H1 (cell line): Measurements from ENCODE around the gene SLC16A8. TPM values are rescaled to one million over a fixed set of nuclear protein-coding genes. Genes with fewer than 3 reads are reported as not detected.

Experiments
- CTCF ChIA-PET: fragments of 300-600 bp; sonication (Branson Sonifier 250); formaldehyde crosslinking; loops from one replicate; lab custom pipeline; 2021; ENCODE audit not compliant: partially characterized antibody; lab: Charles Lee
- POLR2A ChIA-PET: fragments of 300-600 bp; sonication (Branson Sonifier 250); formaldehyde crosslinking; loops from one replicate; lab custom pipeline; 2021; ENCODE audit warnings: inconsistent platforms; ENCODE audit not compliant: partially characterized antibody; lab: Charles Lee
- DNase-seq, 2 experiments: peaks; one replicate each; pipeline versions ENCODE4 v3.0.0 to v3.0.0-alpha.2; 2010 to 2022; ENCODE audit warnings: low spot score in 2 of 2, low read depth in 1 of 2, mixed read lengths in 1 of 2
- FAIRE-seq: peaks from 2 replicates; lab custom pipeline; 2011; peaks lifted over from hg19 to GRCh38; lab: Jason Lieb, UNC
- H2AFZ ChIP-seq: 2 replicates; pipeline ENCODE4 v1.8.1; 2012; ENCODE audit warnings: low read length, inconsistent platforms
- H2AK5ac ChIP-seq: 2 replicates; pipeline ENCODE4 v1.6.1; 2013; ENCODE audit warnings: low read depth, low read length
- H2BK120ac ChIP-seq: replicated peaks from 2 replicates; pipeline ENCODE3; 2013; ENCODE audit warnings: low read depth, low read length, inconsistent platforms
- H2BK12ac ChIP-seq: 2 replicates; pipeline ENCODE4 v1.6.1; 2013; ENCODE audit warnings: low read depth, low read length
- H2BK15ac ChIP-seq: 2 replicates; pipeline ENCODE4 v1.6.1; 2013; ENCODE audit warnings: low read length
- H2BK20ac ChIP-seq: 2 replicates; pipeline ENCODE4 v1.6.1; 2013; ENCODE audit warnings: low read length
- H2BK5ac ChIP-seq: 2 replicates; pipeline ENCODE4 v1.6.1; 2013; ENCODE audit warnings: low read depth, low read length
- H3K14ac ChIP-seq: 2 replicates; pipeline ENCODE4 v1.6.1; 2013; ENCODE audit warnings: inconsistent platforms; ENCODE audit not compliant: insufficient read length
- H3K18ac ChIP-seq: 2 replicates; pipeline ENCODE4 v1.6.1; 2013; ENCODE audit warnings: low read length; ENCODE audit errors: extremely low read depth
- H3K23ac ChIP-seq: 2 replicates; pipeline ENCODE4 v1.6.1; 2013; ENCODE audit warnings: inconsistent platforms; ENCODE audit not compliant: insufficient read length
- H3K23me2 ChIP-seq: 2 replicates; pipeline ENCODE4 v1.6.1; 2013; ENCODE audit warnings: low read depth, low read length
- H3K27ac ChIP-seq: 2 replicates; pipeline ENCODE4 v1.6.1; 2011; ENCODE audit warnings: low read depth, low read length, inconsistent platforms
- H3K27me3 ChIP-seq, 4 experiments: replicated peaks in 1 of 4; 1 replicate in 1 of 4; 2 replicates in 3 of 4; pipeline versions ENCODE4 v1.6.1 to v1.8.1; 2011 to 2013; ENCODE audit warnings: low read length in 3 of 4, mild to moderate bottlenecking in 3 of 4, inconsistent platforms in 2 of 4, mixed read lengths in 2 of 4, moderate library complexity in 1 of 4; ENCODE audit not compliant: control insufficient read depth in 3 of 4, insufficient read depth in 3 of 4; ENCODE audit errors: extremely low read depth in 1 of 4
- H3K36me3 ChIP-seq, 4 experiments: 2 replicates each; pipeline versions ENCODE4 v1.6.1 to v1.8.1; 2011 to 2013; ENCODE audit warnings: mild to moderate bottlenecking in 4 of 4, low read length in 3 of 4, moderate library complexity in 2 of 4, control low read depth in 1 of 4, inconsistent platforms in 1 of 4; ENCODE audit not compliant: insufficient read depth in 4 of 4, control insufficient read depth in 2 of 4
- H3K4ac ChIP-seq: replicated peaks from 2 replicates; pipeline ENCODE3; 2013; ENCODE audit warnings: low read length, low read depth, mixed read lengths, inconsistent platforms; ENCODE audit not compliant: insufficient read length
- H3K4me1 ChIP-seq, 4 experiments: replicated peaks in 1 of 4; 1 replicate in 1 of 4; 2 replicates in 3 of 4; pipeline versions ENCODE4 v1.6.1 to v1.8.1; 2011 to 2013; ENCODE audit warnings: low read length in 3 of 4, inconsistent platforms in 2 of 4, mixed read lengths in 1 of 4; ENCODE audit not compliant: insufficient read depth in 4 of 4, control insufficient read depth in 3 of 4
- H3K4me2 ChIP-seq, 2 experiments: 2 replicates each; pipeline versions ENCODE4 v1.6.1 to v1.8.1; 2011 to 2013; ENCODE audit warnings: low read depth in 2 of 2, low read length in 2 of 2, control low read depth in 1 of 2, inconsistent platforms in 1 of 2, mild to moderate bottlenecking in 1 of 2; ENCODE audit not compliant: insufficient read depth in 1 of 2
- H3K4me3 ChIP-seq, 4 experiments: fragments of 200-600, 300-600 bp in 1 of 4; sonication (generic), shearing (Covaris generic), sonication (Bioruptor Twin) in 1 of 4; 2 replicates each; pipeline versions ENCODE4 v1.5.1 to v1.8.1; 2011 to 2016; ENCODE audit warnings: low read length in 4 of 4, low read depth in 3 of 4, control low read depth in 2 of 4, inconsistent platforms in 2 of 4, mild to moderate bottlenecking in 2 of 4, mixed read lengths in 1 of 4, moderate library complexity in 1 of 4; ENCODE audit not compliant: insufficient read depth in 2 of 4; ENCODE audit errors: extremely low read depth in 1 of 4
- H3K56ac ChIP-seq: replicated peaks from 2 replicates; pipeline ENCODE3; 2013; ENCODE audit warnings: low read depth, mild to moderate bottlenecking, mixed read lengths, low read length, inconsistent platforms; ENCODE audit not compliant: insufficient read length
- H3K79me1 ChIP-seq: 2 replicates; pipeline ENCODE4 v1.6.1; 2013; ENCODE audit warnings: low read depth, low read length, control low read depth
- H3K79me2 ChIP-seq, 2 experiments: 2 replicates each; pipeline versions ENCODE4 v1.6.1 to v1.8.1; 2012 to 2013; ENCODE audit warnings: low read length in 2 of 2, mild to moderate bottlenecking in 2 of 2, inconsistent platforms in 1 of 2; ENCODE audit not compliant: insufficient read depth in 2 of 2, control insufficient read depth in 1 of 2
- H3K9ac ChIP-seq, 4 experiments: replicated peaks in 1 of 4; 1 replicate in 1 of 4; 2 replicates in 3 of 4; pipeline versions ENCODE4 v1.6.1 to v1.8.1; 2011 to 2013; ENCODE audit warnings: low read depth in 3 of 4, low read length in 3 of 4, control low read depth in 2 of 4, mild to moderate bottlenecking in 2 of 4, moderate library complexity in 2 of 4, inconsistent platforms in 1 of 4; ENCODE audit errors: extremely low read depth in 1 of 4
- H3K9me3 ChIP-seq, 2 experiments: 2 replicates each; pipeline versions ENCODE4 v1.6.1 to v1.8.1; 2012 to 2013; ENCODE audit warnings: mild to moderate bottlenecking in 2 of 2, moderate library complexity in 2 of 2, control low read depth in 1 of 2, inconsistent platforms in 1 of 2, low read depth in 1 of 2, low read length in 1 of 2, mixed read lengths in 1 of 2; ENCODE audit not compliant: insufficient read depth in 2 of 2
- H4K20me1 ChIP-seq, 2 experiments: replicated peaks in 1 of 2; 2 replicates each; pipeline versions ENCODE3 to v1.8.1; 2011 to 2013; ENCODE audit warnings: inconsistent platforms in 2 of 2, low read length in 2 of 2, mild to moderate bottlenecking in 1 of 2; ENCODE audit not compliant: insufficient read depth in 2 of 2, control insufficient read depth in 1 of 2
- H4K5ac ChIP-seq: 2 replicates; pipeline ENCODE4 v1.6.1; 2013; ENCODE audit warnings: low read length, low read depth, mixed read lengths, inconsistent platforms; ENCODE audit not compliant: insufficient read length
- H4K8ac ChIP-seq: 2 replicates; pipeline ENCODE4 v1.8.0; 2013; ENCODE audit warnings: mild to moderate bottlenecking, moderate library complexity, low read length, inconsistent platforms; ENCODE audit not compliant: insufficient read depth; ENCODE audit errors: extremely low read depth
- H4K91ac ChIP-seq: replicated peaks from 2 replicates; pipeline ENCODE3; 2013; ENCODE audit warnings: low read length, mixed read lengths, inconsistent platforms; ENCODE audit not compliant: insufficient read length
- BACH1 ChIP-seq: IDR thresholded peaks from 2 replicates; pipeline ENCODE4 v1.6.1; 2012; ENCODE audit warnings: low read length, improper control_type of control experiment
- E2F6 ChIP-seq: IDR thresholded peaks from 2 replicates; pipeline ENCODE4 v1.6.1; 2012; ENCODE audit warnings: inconsistent platforms
- KDM1A ChIP-seq: fragments of 200-600, 300-600 bp; sonication (generic); IDR thresholded peaks from 2 replicates; pipeline ENCODE4 v1.7.1; 2016; ENCODE audit warnings: mild to moderate bottlenecking, low read length, borderline replicate concordance
- KDM5A ChIP-seq: fragments of 200-600 bp; IDR thresholded peaks from 2 replicates; pipeline ENCODE4 v1.7.1; 2012; ENCODE audit warnings: mild to moderate bottlenecking, low read length, inconsistent platforms, mixed read lengths
- NANOG ChIP-seq: IDR thresholded peaks from 2 replicates; pipeline ENCODE4 v1.6.1; 2011; ENCODE audit warnings: low read length, low read depth, mild to moderate bottlenecking, inconsistent platforms; ENCODE audit not compliant: insufficient read depth, poor library complexity, severe bottlenecking
- POLR2A ChIP-seq, 2 experiments: IDR thresholded peaks; 1 replicate in 1 of 2; 2 replicates in 1 of 2; pipeline ENCODE4 v1.6.1; 2011; ENCODE audit warnings: low read depth in 2 of 2, low read length in 2 of 2, mild to moderate bottlenecking in 2 of 2; ENCODE audit errors: control extremely low read depth in 1 of 2
- RFX5 ChIP-seq: IDR thresholded peaks from 2 replicates; pipeline ENCODE4 v1.6.1; 2011; ENCODE audit warnings: low read depth, low read length, improper control_type of control experiment, borderline replicate concordance
- RNF2 ChIP-seq: fragments of 200-900, 300-1000 bp; sonication (generic); IDR thresholded peaks from 2 replicates; pipeline ENCODE4 v1.7.1; 2016; ENCODE audit warnings: borderline replicate concordance, low read depth, mild to moderate bottlenecking, antibody characterized with exemption, low read length; ENCODE audit not compliant: poor library complexity, severe bottlenecking; ENCODE audit errors: missing control alignments
- SIN3A ChIP-seq, 2 experiments: IDR thresholded peaks in 1 of 2; conservative IDR thresholded peaks in 1 of 2; 2 replicates each; pipeline ENCODE4 v1.6.1; 2011 to 2012; ENCODE audit warnings: low read length in 2 of 2, improper control_type of control experiment in 1 of 2, low read depth in 1 of 2, mild to moderate bottlenecking in 1 of 2
- SIRT6 ChIP-seq: IDR thresholded peaks from one replicate; pipeline ENCODE4 v1.7.1; 2012; ENCODE audit warnings: low read length, inconsistent platforms
- TAF7 ChIP-seq: optimal IDR thresholded peaks from 2 replicates; pipeline ENCODE3; 2011; ENCODE audit warnings: low read depth, mild to moderate bottlenecking, inconsistent platforms, low read length, moderate library complexity, borderline replicate concordance
- WGBS, 2 experiments: shearing (Covaris generic) in 1 of 2; methylation state at CpG; one replicate each; pipeline versions ENCODE4 v1.1.6 to v1.1.7; 2013 to 2015; ENCODE audit warnings: low lambda C conversion rate in 2 of 2, mixed read lengths in 2 of 2, inconsistent platforms in 1 of 2, low coverage in 1 of 2, missing lambda C conversion rate in 1 of 2; ENCODE audit not compliant: insufficient replicate concordance in 2 of 2, insufficient coverage in 1 of 2, insufficient read length in 1 of 2; ENCODE audit errors: extremely low coverage in 1 of 2, missing lambda C conversion rate in 1 of 2; 5-methylcytosine and 5-hydroxymethylcytosine counted together
- polyA plus RNA-seq, 7 experiments: library from polyadenylated mRNA; depleted of rRNA in 3 of 7; stranded (reverse) in 5 of 7; unstranded in 2 of 7; fragments of >200 nt in 5 of 7; fragments of 200-250 nt in 2 of 7; gene quantifications; 1 replicate in 5 of 7; 2 replicates in 1 of 7; 4 replicates in 1 of 7; pipeline versions ENCODE4 v1.2.1 to v1.2.3, GENCODE V29; 2011 to 2013; ENCODE audit warnings: missing spikeins in 2 of 7, mixed read lengths in 2 of 7
- total RNA-seq: library from RNA; stranded (reverse); fragmentation: NEBNext Ultra II Directional; extraction: Animal tissue kit (Norgen Biotek cat#: 25700); gene quantifications from 2 replicates; pipeline ENCODE4 v1.2.1, GENCODE V29; 2021

The SLC16A8 gene
- total and polyA plus RNA-seq, 2 of the 8 experiments (the other 6 are each of a cell fraction or from before 2014, with no cell fraction given), result 0.70 TPM; not detected in 1

DNA sequence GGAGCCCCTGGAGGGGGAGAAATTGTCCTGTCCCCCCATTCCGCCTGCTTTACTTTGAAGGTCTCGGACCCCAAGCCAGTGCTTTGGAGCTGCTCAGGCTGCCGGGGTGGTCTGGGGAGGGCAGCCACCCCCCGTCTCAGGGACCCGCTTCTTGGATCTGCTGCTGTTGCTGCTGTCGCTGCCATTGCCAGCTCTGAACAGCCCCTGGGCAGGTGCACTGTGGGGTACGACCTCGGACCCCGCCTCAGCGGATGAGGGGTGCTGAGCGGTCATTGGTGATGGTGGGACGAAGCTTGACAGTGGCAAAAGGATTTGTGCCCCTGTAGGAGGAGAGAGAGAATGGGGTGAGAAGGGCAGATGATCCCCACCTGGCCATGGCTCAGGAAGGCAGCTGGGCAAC, 1.1 kb upstream of the SLC16A8 start:
- 94% methylated on average over 12 of the region's 12 CpGs; no CpG with 5 or more reads in 1 of the 2 experiments for WGBS, 2 experiments
- Histone ChIP-seq H3K27ac (no peak overlapping the region), H2BK120ac (no peak overlapping the region), H2BK20ac (peak overlapping the region; percentile 75; the same call in 1 of the 2 replicates), H3K56ac (no peak overlapping the region), H3K4me2 (no peak overlapping the region), H2BK12ac (no peak overlapping the region), H2AK5ac (no peak overlapping the region), H3K27me3 (peaks cover 7 to 37% (median 28%) of the 10 kb centered on the region in 4 experiments), H2BK5ac (no peak overlapping the region), H2BK15ac (no peak overlapping the region), H3K4me1 (peaks cover 0 to 36% (median 26%) of the 10 kb centered on the region in 4 experiments; a peak in 6 of 7 replicates), H3K9ac (no peak overlapping the region), H3K79me2 (no peaks in the 10 kb centered on the region), H3K79me1 (no peaks in the 10 kb centered on the region), H3K4me3 (no peak overlapping the region), H2AFZ (no peak overlapping the region), H4K8ac (no peak overlapping the region), H4K5ac (no peak overlapping the region), H3K9me3 (no peaks in the 10 kb centered on the region), H3K23ac (no peak overlapping the region), H3K18ac (no peak overlapping the region), H3K4ac (no peak overlapping the region), H3K23me2 (peaks cover 6% of the 10 kb centered on the region), H3K14ac (no peak overlapping the region), H4K20me1 (peaks cover 0 to 2% of the 10 kb centered on the region in 2 experiments), H3K36me3 (no peaks in the 10 kb centered on the region), H4K91ac (peak overlapping the region; percentile 74)
- no peak for FAIRE-seq
- DNase-seq, result no peak
- CTCF ChIA-PET, result interaction anchor here (0.7 to 4.8 kb wide), 9 partner anchors 11 to 33 kb away, joined by 3 to 64 read pairs (median 8); no protein-coding TSS in a partner anchor
- POLR2A ChIA-PET, result interaction anchor here (1.1 to 1.5 kb wide), 2 partner anchors 11 kb away, joined by 3 read pairs; no protein-coding TSS in a partner anchor
- TF ChIP-seq NANOG, result no peak
- TF ChIP-seq RFX5, result no peak
- TF ChIP-seq SIN3A (conservative IDR thresholded peaks at IDR 0.05 in 1 of 2, IDR thresholded peaks at IDR 0.05 in 1 of 2; ENCODE audit: low read depth in 1 of 2, low read length in 2 of 2), result no peak
- TF ChIP-seq SIRT6, result no peak
- TF ChIP-seq E2F6, result no peak
- no peak for TF ChIP-seq KDM5A
- no peak for TF ChIP-seq POLR2A (IDR thresholded peaks at IDR 0.05; ENCODE audit: control extremely low read depth in 1 of 2, low read depth in 2 of 2, low read length in 2 of 2)
- TF ChIP-seq BACH1, result no peak
- no peak for TF ChIP-seq RNF2
- TF ChIP-seq TAF7, result no peak
- TF ChIP-seq KDM1A, result no peak
